HL-60 (cell line): ENCODE measurements around the gene C2orf92.

Experiments
- CTCF ChIP-seq: IDR thresholded peaks from one replicate; pipeline ENCODE4 v1.5.1; 2011; ENCODE audit warnings: low read length, control low read depth, inconsistent platforms; ENCODE audit not compliant: insufficient read depth
- GABPA ChIP-seq: IDR thresholded peaks from 2 replicates; pipeline ENCODE4 v1.6.1; 2012; ENCODE audit warnings: low read depth
- POLR2AphosphoS5 ChIP-seq: IDR thresholded peaks from 2 replicates; pipeline ENCODE4 v1.6.1; 2012; ENCODE audit warnings: low read depth
- REST ChIP-seq: IDR thresholded peaks from 2 replicates; pipeline ENCODE4 v1.6.1; 2012; ENCODE audit warnings: low read depth; ENCODE audit not compliant: insufficient replicate concordance
- SPI1 ChIP-seq: IDR thresholded peaks from 2 replicates; pipeline ENCODE4 v1.6.1; 2012; ENCODE audit warnings: low read depth, mild to moderate bottlenecking, borderline replicate concordance

- TF ChIP-seq CTCF (no peak), POLR2AphosphoS5 (no peak), GABPA (no peak), REST (no peak), SPI1 (no peak)
These were observed 8.0 kb downstream of the C2orf92 start for GRCh38 chr2:97677480-97677879.
